ENCODE results near the gene STAG1.
"Not testable (repeated sequence)": the region's sequence is repeated elsewhere in the genome, so short reads cannot be mapped to it uniquely, and the experiment has no call there.

Gene STAG1

GRCh38 chr3:136350557-136350956 is 401.6 kb downstream of the STAG1 start:
- TF ChIP-seq CTCF (IDR thresholded peaks at IDR 0.05; ENCODE audit: borderline replicate concordance, insufficient read depth, low read depth, low read length): no peak
- no peak overlapping the region for H3K4me3 ChIP-seq (ENCODE audit: low read depth, low read length)

- no peak for TF ChIP-seq CTCF (IDR thresholded peaks at IDR 0.05; ENCODE audit: borderline replicate concordance, insufficient read depth, low read depth, low read length)
- H3K4me3 ChIP-seq (ENCODE audit: low read depth, low read length): no peak overlapping the region
Observed at GRCh38 chr3:136350132-136350531, 402.0 kb downstream of the STAG1 start.

GRCh38 chr3:136346486-136346885 is 405.7 kb downstream of the STAG1 start:
- no peak for TF ChIP-seq CTCF (IDR thresholded peaks at IDR 0.05; ENCODE audit: borderline replicate concordance, insufficient read depth, low read depth, low read length)
- H3K4me3 ChIP-seq (ENCODE audit: low read depth, low read length): no peak overlapping the region

GRCh38 chr3:136343873-136344555 is 408.2 kb downstream of the STAG1 start:
- no peak for TF ChIP-seq CTCF (IDR thresholded peaks at IDR 0.05; ENCODE audit: borderline replicate concordance, insufficient read depth, low read depth, low read length)
- H3K4me3 ChIP-seq (ENCODE audit: low read depth, low read length): no peak overlapping the region

GRCh38 chr3:136343446-136343845 is 408.7 kb downstream of the STAG1 start:
- H3K4me3 ChIP-seq (ENCODE audit: low read depth, low read length): no peak overlapping the region
- TF ChIP-seq CTCF (IDR thresholded peaks at IDR 0.05; ENCODE audit: borderline replicate concordance, insufficient read depth, low read depth, low read length): no peak

- no peak for TF ChIP-seq CTCF (IDR thresholded peaks at IDR 0.05; ENCODE audit: borderline replicate concordance, insufficient read depth, low read depth, low read length)
- H3K4me3 ChIP-seq (ENCODE audit: low read depth, low read length): no peak overlapping the region
Observed at GRCh38 chr3:136336329-136337100, 415.7 kb downstream of the STAG1 start.

- H3K4me3 ChIP-seq (ENCODE audit: low read depth, low read length): not testable (repeated sequence)
Observed at GRCh38 chr3:136334726-136335125, 417.5 kb downstream of the STAG1 start.
